Coronary artery (tissue), 2 donors: ENCODE results near the gene HOXA1.
A peak's percentile ranks its signal among the peaks of the same experiment; 100 is the strongest.

Experiments
- DNase-seq: peaks from one replicate; pipeline ENCODE4 v3.0.0-alpha.2; 2017; ENCODE audit warnings: low spot score
- H3K27ac ChIP-seq, 2 donors: fragments of 200-600 bp; sonication (generic); one replicate each; pipeline ENCODE4 v1.5.1; 2016 to 2019
- H3K4me3 ChIP-seq: fragments of 200-600 bp; sonication (generic); 2 replicates; pipeline ENCODE4 v1.5.1; 2016; ENCODE audit warnings: mild to moderate bottlenecking, moderate library complexity
- CTCF ChIP-seq: fragments of 200-600 bp; sonication (generic); IDR thresholded peaks from one replicate; pipeline ENCODE4 v1.5.1; 2019; ENCODE audit warnings: antibody characterized with exemption

HOXA1 gene

GRCh38 chr7:27097686-27098577 is 2.1 kb upstream of the HOXA1 start:
- TF ChIP-seq CTCF, result no peak
- peak overlapping the region in 1 of 2 donors; percentile 40 for H3K27ac ChIP-seq
- no peak for DNase-seq
- H3K4me3 ChIP-seq, result peak overlapping the region; percentile 86

GRCh38 chr7:27096768-27097514 is 1.1 kb upstream of the HOXA1 start:
- TF ChIP-seq CTCF, result no peak
- peak overlapping the region; percentile 86 for H3K4me3 ChIP-seq
- DNase-seq, result no peak
- peak overlapping the region in 1 of 2 donors; percentile 83 for H3K27ac ChIP-seq

- peak overlapping the region in 1 of 2 donors; percentile 83 for H3K27ac ChIP-seq
- peak overlapping the region; percentile 86 for H3K4me3 ChIP-seq
- no peak for TF ChIP-seq CTCF
Measured at GRCh38 chr7:27095050-27095896, 527 bp downstream of the HOXA1 start.

GRCh38 chr7:27094304-27095049 is 1.3 kb downstream of the HOXA1 start:
- DNase-seq, result no peak
- Histone ChIP-seq H3K4me3 (no peak overlapping the region), H3K27ac (no peak overlapping the region)
- no peak for TF ChIP-seq CTCF

More at GRCh38 chr7:27095050-27095896, 527 bp downstream of the HOXA1 start:
- no peak for DNase-seq

- H3K27ac ChIP-seq, result no peak overlapping the region
- no peak overlapping the region for H3K4me3 ChIP-seq
- no peak for TF ChIP-seq CTCF
- DNase-seq, result no peak
Measured at GRCh38 chr7:27093184-27093895, 2.5 kb downstream of the HOXA1 start.

GRCh38 chr7:27092819-27093110 is 3.0 kb downstream of the HOXA1 start:
- no peak for TF ChIP-seq CTCF
- no peak overlapping the region for H3K4me3 ChIP-seq
- DNase-seq, result no peak
- no peak overlapping the region for H3K27ac ChIP-seq
